VCaP (cell line): ENCODE data around the gene RPS6KA2.
"Not testable (repeated sequence)": the region's sequence is repeated elsewhere in the genome, so short reads cannot be mapped to it uniquely, and the experiment has no call there.

Source experiments
- H3K27ac ChIP-seq: fragments of 450-650 bp; 2 replicates; pipeline ENCODE4 v1.5.1; 2017
- TF ChIP-seq, protein P1 (sequence below): fragments of 450-650 bp; conservative IDR thresholded peaks from 2 replicates; pipeline ENCODE4 v1.5.1; 2017; ENCODE audit warnings: mild to moderate bottlenecking, moderate library complexity

RPS6KA2 gene

DNA sequence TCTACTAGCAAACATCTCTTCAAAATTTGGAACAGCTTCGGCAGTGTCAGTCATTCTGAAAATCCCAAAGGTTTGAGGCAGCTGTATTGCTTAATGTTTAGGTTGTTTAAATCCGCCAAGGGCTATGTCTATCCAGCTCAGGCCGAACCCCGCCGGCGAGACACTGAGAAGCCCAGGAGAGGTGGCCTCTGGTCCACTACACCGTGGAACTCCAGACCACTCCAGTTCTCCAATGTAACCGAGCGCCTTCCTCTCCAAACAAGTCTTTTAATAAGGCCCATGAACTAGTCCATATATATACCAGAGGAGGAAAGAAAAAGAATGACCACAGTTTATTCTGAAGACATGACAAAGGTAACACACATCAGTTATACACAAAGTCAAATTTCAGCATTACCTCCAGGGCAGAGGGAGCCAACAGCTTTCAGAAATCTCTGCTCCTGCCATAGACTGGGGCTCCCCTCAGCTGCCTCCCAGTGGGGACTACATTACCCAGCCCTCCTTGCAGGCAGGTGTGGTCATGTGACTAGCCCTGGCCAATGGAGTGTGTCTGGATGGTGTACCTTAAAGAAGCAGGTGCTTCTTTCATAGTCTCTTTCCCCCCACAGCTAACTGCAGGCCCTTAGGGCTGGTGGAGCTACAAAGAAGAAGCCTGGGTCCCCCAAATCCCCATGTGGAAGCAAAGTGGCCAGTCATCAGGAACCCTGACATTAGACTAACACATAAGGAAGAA lies 40.5 kb downstream of the RPS6KA2 start, which contains the start of gene RAMACL:
Gene RAMACL (minus strand): TSS at position 255 of the 733 bp plus-strand sequence. CDS start 201 bp downstream, at position 54.
- no peak within 1 kb of the TSS for H3K27ac ChIP-seq
- TF ChIP-seq, protein P1, sequence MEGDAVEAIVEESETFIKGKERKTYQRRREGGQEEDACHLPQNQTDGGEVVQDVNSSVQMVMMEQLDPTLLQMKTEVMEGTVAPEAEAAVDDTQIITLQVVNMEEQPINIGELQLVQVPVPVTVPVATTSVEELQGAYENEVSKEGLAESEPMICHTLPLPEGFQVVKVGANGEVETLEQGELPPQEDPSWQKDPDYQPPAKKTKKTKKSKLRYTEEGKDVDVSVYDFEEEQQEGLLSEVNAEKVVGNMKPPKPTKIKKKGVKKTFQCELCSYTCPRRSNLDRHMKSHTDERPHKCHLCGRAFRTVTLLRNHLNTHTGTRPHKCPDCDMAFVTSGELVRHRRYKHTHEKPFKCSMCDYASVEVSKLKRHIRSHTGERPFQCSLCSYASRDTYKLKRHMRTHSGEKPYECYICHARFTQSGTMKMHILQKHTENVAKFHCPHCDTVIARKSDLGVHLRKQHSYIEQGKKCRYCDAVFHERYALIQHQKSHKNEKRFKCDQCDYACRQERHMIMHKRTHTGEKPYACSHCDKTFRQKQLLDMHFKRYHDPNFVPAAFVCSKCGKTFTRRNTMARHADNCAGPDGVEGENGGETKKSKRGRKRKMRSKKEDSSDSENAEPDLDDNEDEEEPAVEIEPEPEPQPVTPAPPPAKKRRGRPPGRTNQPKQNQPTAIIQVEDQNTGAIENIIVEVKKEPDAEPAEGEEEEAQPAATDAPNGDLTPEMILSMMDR, result no peak

DNA sequence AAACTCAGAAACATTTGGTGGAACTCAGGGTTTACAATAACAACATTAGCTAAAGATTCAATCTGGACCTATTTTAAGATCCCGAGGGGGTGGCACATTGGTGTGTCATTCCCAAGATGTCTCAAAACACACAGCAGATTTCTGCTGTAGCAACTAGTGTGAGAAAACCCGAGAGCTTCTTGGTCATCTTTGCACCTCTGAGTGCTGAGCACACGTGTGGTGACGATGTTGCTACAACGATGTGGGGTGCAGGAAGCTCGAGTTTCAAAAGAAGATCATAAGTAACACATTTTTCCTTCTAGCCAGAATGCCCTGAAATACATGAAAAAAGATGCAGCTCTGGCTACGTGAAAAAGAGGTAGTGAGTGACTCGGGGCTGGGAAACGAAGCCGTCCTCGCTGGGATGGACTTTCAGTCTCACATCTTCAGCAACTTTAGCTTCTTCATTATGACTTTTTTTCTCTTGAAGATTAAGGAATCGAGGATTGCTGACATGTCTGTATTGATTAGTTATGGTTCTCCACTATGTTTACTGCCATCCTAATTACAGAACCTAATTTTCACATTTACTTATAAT lies 42.1 kb downstream of the RPS6KA2 start:
- TF ChIP-seq, protein P1, result no peak
- no peak overlapping the region for H3K27ac ChIP-seq

DNA sequence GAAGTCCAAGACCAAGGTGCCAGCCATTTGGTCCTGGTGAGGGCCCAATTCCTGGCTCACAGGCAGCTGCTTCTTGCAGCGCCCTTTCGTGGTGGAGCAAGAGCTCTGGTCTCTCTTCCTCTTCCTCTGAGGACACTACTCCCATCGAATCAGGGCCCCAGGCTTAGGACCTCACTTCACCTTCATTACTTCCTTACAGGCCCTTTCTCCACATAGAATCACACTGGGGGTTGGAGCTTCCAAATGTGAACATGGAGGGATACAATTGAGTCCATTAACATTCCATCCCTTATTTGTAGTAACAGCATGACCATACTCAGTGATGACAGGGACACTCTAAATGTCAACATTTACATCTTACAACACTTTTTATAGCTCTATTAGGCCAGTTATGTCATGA lies 42.9 kb downstream of the RPS6KA2 start:
- no peak overlapping the region for H3K27ac ChIP-seq
- TF ChIP-seq, protein P1, result no peak

DNA sequence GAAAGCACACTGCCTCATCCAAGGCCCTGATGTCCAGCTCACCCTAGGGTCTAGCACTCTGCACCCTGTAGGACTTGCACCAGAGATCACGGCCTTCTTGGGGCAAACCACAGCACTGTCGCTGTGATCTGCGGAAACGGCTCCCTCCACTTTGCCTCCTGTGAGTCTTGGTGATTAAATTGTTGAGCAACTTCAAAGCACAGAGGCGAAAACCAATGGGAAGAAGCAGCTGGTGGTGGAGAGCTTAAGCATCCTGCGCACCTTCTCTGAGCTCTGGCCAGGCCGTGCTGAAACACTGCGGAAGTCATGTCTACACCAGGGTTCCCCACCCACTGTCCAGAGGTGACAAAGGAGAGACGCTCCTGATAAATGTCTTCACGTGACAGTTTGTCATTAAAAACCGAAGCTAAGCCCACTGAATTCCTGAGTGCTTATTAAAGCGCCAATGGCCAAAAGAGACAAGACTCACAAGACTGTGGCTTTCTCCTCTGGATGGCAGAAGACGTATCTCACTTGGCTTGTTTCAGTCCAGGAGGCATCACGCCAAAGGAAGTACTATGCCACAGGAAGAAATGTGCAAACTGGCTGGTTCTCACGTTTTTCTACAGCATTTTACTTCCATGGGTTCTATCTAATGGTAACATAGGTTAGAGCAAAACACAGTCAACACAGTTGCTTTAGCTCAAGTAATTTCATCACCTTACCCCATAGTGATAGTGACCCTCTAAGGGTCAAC lies 43.7 kb downstream of the RPS6KA2 start:
- no peak overlapping the region for H3K27ac ChIP-seq
- TF ChIP-seq, protein P1, result no peak

DNA sequence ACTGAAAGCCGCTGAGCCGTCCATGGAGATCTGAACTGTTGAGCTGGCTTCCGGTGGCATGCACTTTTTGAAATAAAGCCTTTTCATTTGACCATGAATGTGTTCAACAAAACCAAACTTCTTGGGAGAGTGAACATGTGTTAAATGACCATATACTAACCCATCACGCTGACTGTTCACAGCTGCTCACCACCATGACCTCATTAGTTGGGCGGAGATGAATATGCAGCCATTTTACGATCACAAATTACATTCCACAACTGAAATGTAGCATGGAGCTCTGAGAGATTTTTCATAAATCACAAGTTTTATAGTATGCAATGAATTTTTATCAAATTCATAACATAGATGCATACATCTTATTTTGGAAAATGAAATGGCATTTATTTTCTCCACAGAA lies 44.8 kb downstream of the RPS6KA2 start:
- no peak overlapping the region for H3K27ac ChIP-seq
- TF ChIP-seq, protein P1, result no peak

DNA sequence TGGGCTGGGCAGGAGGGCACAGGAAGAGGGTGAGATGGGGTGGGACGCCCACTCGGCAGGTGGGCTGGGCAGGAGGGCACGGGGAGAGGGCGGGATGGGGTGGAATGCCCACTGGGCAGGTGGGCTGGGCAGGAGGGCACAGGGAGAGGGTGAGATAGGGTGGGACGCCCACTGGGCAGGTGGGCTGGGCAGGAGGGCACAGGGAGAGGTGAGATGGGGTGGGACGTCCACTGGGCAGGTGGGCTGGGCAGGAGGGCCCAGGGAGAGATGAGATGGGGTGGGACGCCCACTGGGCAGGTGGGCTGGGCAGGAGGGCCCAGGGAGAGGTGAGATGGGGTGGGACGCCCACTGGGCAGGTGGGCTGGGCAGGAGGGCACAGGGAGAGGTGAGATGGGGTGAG lies 45.2 kb downstream of the RPS6KA2 start:
- not testable (repeated sequence) for H3K27ac ChIP-seq

DNA sequence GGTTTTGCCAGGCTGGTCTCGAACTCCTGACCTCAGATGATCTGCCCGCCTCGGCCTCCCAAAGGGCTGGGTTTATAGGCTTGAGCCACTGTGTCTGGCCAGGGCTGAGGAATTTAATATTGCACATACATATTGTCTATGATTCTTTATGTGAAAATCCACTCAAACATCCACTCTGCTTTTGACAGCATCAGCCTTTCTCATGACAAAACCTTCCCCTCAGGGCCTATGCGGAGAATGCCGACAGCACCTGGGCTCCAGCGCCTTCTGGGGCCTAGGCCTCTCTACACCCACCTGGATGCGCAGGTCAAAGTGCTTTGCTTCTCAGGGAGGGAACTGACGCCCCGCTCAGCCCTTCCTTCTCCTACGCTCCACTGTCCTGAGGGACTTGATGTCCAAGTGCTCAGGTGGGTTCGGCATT lies 46.0 kb downstream of the RPS6KA2 start:
- no peak overlapping the region for H3K27ac ChIP-seq
- TF ChIP-seq, protein P1, result no peak
